H1 (cell line): ENCODE measurements around the gene PPIF. TPM values are rescaled to one million over a fixed set of nuclear protein-coding genes. Genes with fewer than 3 reads are reported as not detected.

Experiments
- CTCF ChIA-PET: fragments of 300-600 bp; sonication (Branson Sonifier 250); formaldehyde crosslinking; loops from one replicate; lab custom pipeline; 2021; ENCODE audit not compliant: partially characterized antibody; lab: Charles Lee
- POLR2A ChIA-PET: fragments of 300-600 bp; sonication (Branson Sonifier 250); formaldehyde crosslinking; loops from one replicate; lab custom pipeline; 2021; ENCODE audit warnings: inconsistent platforms; ENCODE audit not compliant: partially characterized antibody; lab: Charles Lee
- DNase-seq, 2 experiments: peaks; one replicate each; pipeline versions ENCODE4 v3.0.0 to v3.0.0-alpha.2; 2010 to 2022; ENCODE audit warnings: low spot score in 2 of 2, low read depth in 1 of 2, mixed read lengths in 1 of 2
- FAIRE-seq: peaks from 2 replicates; lab custom pipeline; 2011; peaks lifted over from hg19 to GRCh38; lab: Jason Lieb, UNC
- H2AFZ ChIP-seq: 2 replicates; pipeline ENCODE4 v1.8.1; 2012; ENCODE audit warnings: low read length, inconsistent platforms
- H2AK5ac ChIP-seq: 2 replicates; pipeline ENCODE4 v1.6.1; 2013; ENCODE audit warnings: low read depth, low read length
- H2BK120ac ChIP-seq: replicated peaks from 2 replicates; pipeline ENCODE3; 2013; ENCODE audit warnings: low read depth, low read length, inconsistent platforms
- H2BK12ac ChIP-seq: 2 replicates; pipeline ENCODE4 v1.6.1; 2013; ENCODE audit warnings: low read depth, low read length
- H2BK15ac ChIP-seq: 2 replicates; pipeline ENCODE4 v1.6.1; 2013; ENCODE audit warnings: low read length
- H2BK20ac ChIP-seq: 2 replicates; pipeline ENCODE4 v1.6.1; 2013; ENCODE audit warnings: low read length
- H2BK5ac ChIP-seq: 2 replicates; pipeline ENCODE4 v1.6.1; 2013; ENCODE audit warnings: low read depth, low read length
- H3K14ac ChIP-seq: 2 replicates; pipeline ENCODE4 v1.6.1; 2013; ENCODE audit warnings: inconsistent platforms; ENCODE audit not compliant: insufficient read length
- H3K18ac ChIP-seq: 2 replicates; pipeline ENCODE4 v1.6.1; 2013; ENCODE audit warnings: low read length; ENCODE audit errors: extremely low read depth
- H3K23ac ChIP-seq: 2 replicates; pipeline ENCODE4 v1.6.1; 2013; ENCODE audit warnings: inconsistent platforms; ENCODE audit not compliant: insufficient read length
- H3K23me2 ChIP-seq: 2 replicates; pipeline ENCODE4 v1.6.1; 2013; ENCODE audit warnings: low read depth, low read length
- H3K27ac ChIP-seq: 2 replicates; pipeline ENCODE4 v1.6.1; 2011; ENCODE audit warnings: low read depth, low read length, inconsistent platforms
- H3K27me3 ChIP-seq, 4 experiments: replicated peaks in 1 of 4; 1 replicate in 1 of 4; 2 replicates in 3 of 4; pipeline versions ENCODE4 v1.6.1 to v1.8.1; 2011 to 2013; ENCODE audit warnings: low read length in 3 of 4, mild to moderate bottlenecking in 3 of 4, inconsistent platforms in 2 of 4, mixed read lengths in 2 of 4, moderate library complexity in 1 of 4; ENCODE audit not compliant: control insufficient read depth in 3 of 4, insufficient read depth in 3 of 4; ENCODE audit errors: extremely low read depth in 1 of 4
- H3K36me3 ChIP-seq, 4 experiments: 2 replicates each; pipeline versions ENCODE4 v1.6.1 to v1.8.1; 2011 to 2013; ENCODE audit warnings: mild to moderate bottlenecking in 4 of 4, low read length in 3 of 4, moderate library complexity in 2 of 4, control low read depth in 1 of 4, inconsistent platforms in 1 of 4; ENCODE audit not compliant: insufficient read depth in 4 of 4, control insufficient read depth in 2 of 4
- H3K4ac ChIP-seq: replicated peaks from 2 replicates; pipeline ENCODE3; 2013; ENCODE audit warnings: low read length, low read depth, mixed read lengths, inconsistent platforms; ENCODE audit not compliant: insufficient read length
- H3K4me1 ChIP-seq, 4 experiments: replicated peaks in 1 of 4; 1 replicate in 1 of 4; 2 replicates in 3 of 4; pipeline versions ENCODE4 v1.6.1 to v1.8.1; 2011 to 2013; ENCODE audit warnings: low read length in 3 of 4, inconsistent platforms in 2 of 4, mixed read lengths in 1 of 4; ENCODE audit not compliant: insufficient read depth in 4 of 4, control insufficient read depth in 3 of 4
- H3K4me2 ChIP-seq, 2 experiments: 2 replicates each; pipeline versions ENCODE4 v1.6.1 to v1.8.1; 2011 to 2013; ENCODE audit warnings: low read depth in 2 of 2, low read length in 2 of 2, control low read depth in 1 of 2, inconsistent platforms in 1 of 2, mild to moderate bottlenecking in 1 of 2; ENCODE audit not compliant: insufficient read depth in 1 of 2
- H3K4me3 ChIP-seq, 4 experiments: fragments of 200-600, 300-600 bp in 1 of 4; sonication (generic), shearing (Covaris generic), sonication (Bioruptor Twin) in 1 of 4; 2 replicates each; pipeline versions ENCODE4 v1.5.1 to v1.8.1; 2011 to 2016; ENCODE audit warnings: low read length in 4 of 4, low read depth in 3 of 4, control low read depth in 2 of 4, inconsistent platforms in 2 of 4, mild to moderate bottlenecking in 2 of 4, mixed read lengths in 1 of 4, moderate library complexity in 1 of 4; ENCODE audit not compliant: insufficient read depth in 2 of 4; ENCODE audit errors: extremely low read depth in 1 of 4
- H3K56ac ChIP-seq: replicated peaks from 2 replicates; pipeline ENCODE3; 2013; ENCODE audit warnings: low read depth, mild to moderate bottlenecking, mixed read lengths, low read length, inconsistent platforms; ENCODE audit not compliant: insufficient read length
- H3K79me1 ChIP-seq: 2 replicates; pipeline ENCODE4 v1.6.1; 2013; ENCODE audit warnings: low read depth, low read length, control low read depth
- H3K79me2 ChIP-seq, 2 experiments: 2 replicates each; pipeline versions ENCODE4 v1.6.1 to v1.8.1; 2012 to 2013; ENCODE audit warnings: low read length in 2 of 2, mild to moderate bottlenecking in 2 of 2, inconsistent platforms in 1 of 2; ENCODE audit not compliant: insufficient read depth in 2 of 2, control insufficient read depth in 1 of 2
- H3K9ac ChIP-seq, 4 experiments: replicated peaks in 1 of 4; 1 replicate in 1 of 4; 2 replicates in 3 of 4; pipeline versions ENCODE4 v1.6.1 to v1.8.1; 2011 to 2013; ENCODE audit warnings: low read depth in 3 of 4, low read length in 3 of 4, control low read depth in 2 of 4, mild to moderate bottlenecking in 2 of 4, moderate library complexity in 2 of 4, inconsistent platforms in 1 of 4; ENCODE audit errors: extremely low read depth in 1 of 4
- H3K9me3 ChIP-seq, 2 experiments: 2 replicates each; pipeline versions ENCODE4 v1.6.1 to v1.8.1; 2012 to 2013; ENCODE audit warnings: mild to moderate bottlenecking in 2 of 2, moderate library complexity in 2 of 2, control low read depth in 1 of 2, inconsistent platforms in 1 of 2, low read depth in 1 of 2, low read length in 1 of 2, mixed read lengths in 1 of 2; ENCODE audit not compliant: insufficient read depth in 2 of 2
- H4K20me1 ChIP-seq, 2 experiments: replicated peaks in 1 of 2; 2 replicates each; pipeline versions ENCODE3 to v1.8.1; 2011 to 2013; ENCODE audit warnings: inconsistent platforms in 2 of 2, low read length in 2 of 2, mild to moderate bottlenecking in 1 of 2; ENCODE audit not compliant: insufficient read depth in 2 of 2, control insufficient read depth in 1 of 2
- H4K5ac ChIP-seq: 2 replicates; pipeline ENCODE4 v1.6.1; 2013; ENCODE audit warnings: low read length, low read depth, mixed read lengths, inconsistent platforms; ENCODE audit not compliant: insufficient read length
- H4K8ac ChIP-seq: 2 replicates; pipeline ENCODE4 v1.8.0; 2013; ENCODE audit warnings: mild to moderate bottlenecking, moderate library complexity, low read length, inconsistent platforms; ENCODE audit not compliant: insufficient read depth; ENCODE audit errors: extremely low read depth
- H4K91ac ChIP-seq: replicated peaks from 2 replicates; pipeline ENCODE3; 2013; ENCODE audit warnings: low read length, mixed read lengths, inconsistent platforms; ENCODE audit not compliant: insufficient read length
- CTCF ChIP-seq, 3 experiments: IDR thresholded peaks; 1 replicate in 2 of 3; 2 replicates in 1 of 3; pipeline versions ENCODE4 v1.5.1 to v1.6.1; 2011; ENCODE audit warnings: low read length in 3 of 3, mild to moderate bottlenecking in 3 of 3, inconsistent platforms in 2 of 3, low read depth in 1 of 3, moderate library complexity in 1 of 3; ENCODE audit not compliant: insufficient read depth in 1 of 3; ENCODE audit errors: control extremely low read depth in 1 of 3
- MAFK ChIP-seq: IDR thresholded peaks from 2 replicates; pipeline ENCODE4 v1.6.1; 2012; ENCODE audit warnings: low read depth, mild to moderate bottlenecking, improper control_type of control experiment, low read length
- POU5F1 ChIP-seq: IDR thresholded peaks from 2 replicates; pipeline ENCODE4 v1.6.1; 2011; ENCODE audit warnings: low read depth, mild to moderate bottlenecking, low read length, moderate library complexity
- RFX5 ChIP-seq: IDR thresholded peaks from 2 replicates; pipeline ENCODE4 v1.6.1; 2011; ENCODE audit warnings: low read depth, low read length, improper control_type of control experiment, borderline replicate concordance
- SIRT6 ChIP-seq: IDR thresholded peaks from one replicate; pipeline ENCODE4 v1.7.1; 2012; ENCODE audit warnings: low read length, inconsistent platforms
- TAF7 ChIP-seq: optimal IDR thresholded peaks from 2 replicates; pipeline ENCODE3; 2011; ENCODE audit warnings: low read depth, mild to moderate bottlenecking, inconsistent platforms, low read length, moderate library complexity, borderline replicate concordance
- WGBS, 2 experiments: shearing (Covaris generic) in 1 of 2; methylation state at CpG; one replicate each; pipeline versions ENCODE4 v1.1.6 to v1.1.7; 2013 to 2015; ENCODE audit warnings: low lambda C conversion rate in 2 of 2, mixed read lengths in 2 of 2, inconsistent platforms in 1 of 2, low coverage in 1 of 2, missing lambda C conversion rate in 1 of 2; ENCODE audit not compliant: insufficient replicate concordance in 2 of 2, insufficient coverage in 1 of 2, insufficient read length in 1 of 2; ENCODE audit errors: extremely low coverage in 1 of 2, missing lambda C conversion rate in 1 of 2; 5-methylcytosine and 5-hydroxymethylcytosine counted together
- polyA plus RNA-seq, 7 experiments: library from polyadenylated mRNA; depleted of rRNA in 3 of 7; stranded (reverse) in 5 of 7; unstranded in 2 of 7; fragments of >200 nt in 5 of 7; fragments of 200-250 nt in 2 of 7; gene quantifications; 1 replicate in 5 of 7; 2 replicates in 1 of 7; 4 replicates in 1 of 7; pipeline versions ENCODE4 v1.2.1 to v1.2.3, GENCODE V29; 2011 to 2013; ENCODE audit warnings: missing spikeins in 2 of 7, mixed read lengths in 2 of 7
- total RNA-seq: library from RNA; stranded (reverse); fragmentation: NEBNext Ultra II Directional; extraction: Animal tissue kit (Norgen Biotek cat#: 25700); gene quantifications from 2 replicates; pipeline ENCODE4 v1.2.1, GENCODE V29; 2021
- TF ChIP-seq, protein P1 (sequence below): IDR thresholded peaks from 2 replicates; pipeline ENCODE4 v1.6.1; 2012; ENCODE audit warnings: inconsistent platforms

Gene PPIF
- total and polyA plus RNA-seq, 2 of the 8 experiments (the other 6 are each of a cell fraction or from before 2014, with no cell fraction given), result 70.2 to 77.6 TPM

- Histone ChIP-seq H2BK120ac (no peak overlapping the region), H2BK20ac (no peak overlapping the region), H3K23ac (no peak overlapping the region), H3K4me2 (no peak overlapping the region), H3K36me3 (no peaks in the 10 kb centered on the region), H3K9ac (no peak overlapping the region), H3K14ac (no peak overlapping the region), H4K8ac (no peak overlapping the region), H3K56ac (no peak overlapping the region), H2AK5ac (no peak overlapping the region), H2BK12ac (no peak overlapping the region), H3K4me1 (peaks cover 4 to 23% (median 17%) of the 10 kb centered on the region in 4 experiments), H3K79me2 (no peaks in the 10 kb centered on the region), H3K4ac (no peak overlapping the region), H3K79me1 (no peaks in the 10 kb centered on the region), H4K20me1 (no peaks in the 10 kb centered on the region), H2BK15ac (no peak overlapping the region), H3K27me3 (no peaks in the 10 kb centered on the region), H3K4me3 (no peak overlapping the region), H2BK5ac (no peak overlapping the region; the same call in 1 of the 2 replicates), H2AFZ (no peak overlapping the region), H4K91ac (no peak overlapping the region), H3K27ac (no peak overlapping the region), H3K18ac (no peak overlapping the region), H3K23me2 (no peaks in the 10 kb centered on the region; the same call in 1 of the 2 replicates), H3K9me3 (no peaks in the 10 kb centered on the region), H4K5ac (no peak overlapping the region)
- FAIRE-seq (no peak), DNase-seq (no peak)
- WGBS, 2 experiments, result 92% methylated on average over 2 of the region's 2 CpGs; no CpG with 5 or more reads in 1 of the 2 experiments
- TF ChIP-seq CTCF (IDR thresholded peaks at IDR 0.05; ENCODE audit: control extremely low read depth in 1 of 3, insufficient read depth in 1 of 3, low read depth in 1 of 3, low read length in 3 of 3) (no peak), RFX5 (no peak), MAFK (no peak), SIRT6 (no peak), POU5F1 (no peak), TAF7 (no peak)
- TF ChIP-seq, protein P1, sequence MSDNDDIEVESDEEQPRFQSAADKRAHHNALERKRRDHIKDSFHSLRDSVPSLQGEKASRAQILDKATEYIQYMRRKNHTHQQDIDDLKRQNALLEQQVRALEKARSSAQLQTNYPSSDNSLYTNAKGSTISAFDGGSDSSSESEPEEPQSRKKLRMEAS, result no peak
- CTCF ChIA-PET, result no interaction called here
- POLR2A ChIA-PET, result interaction anchor here (1.4 kb wide), 1 partner anchor 9 kb away, joined by 3 read pairs; no protein-coding TSS in a partner anchor
These were observed 27.0 kb upstream of the PPIF start for GRCh38 chr10:79320316-79320715.
